SK-MEL-5 (cell line): ENCODE data around the gene SERPINA4. TPM values are rescaled to one million over a fixed set of nuclear protein-coding genes. Genes with fewer than 3 reads are reported as not detected.
"Not testable (repeated sequence)": the region's sequence is repeated elsewhere in the genome, so short reads cannot be mapped to it uniquely, and the experiment has no call there.

Source experiments
- DNase-seq: peaks from one replicate; pipeline ENCODE4 v3.0.0-alpha.2; 2016; ENCODE audit warnings: low read depth, low spot score
- in situ Hi-C: cut with HindIII; loops from 2 replicates; pipeline ENCODE4 v1.10.0; 2016; ENCODE audit warnings: low sequenced_read_pairs, high pct_unique_total_duplicates, low pct_unique_long_range_greater_than_20kb
- total RNA-seq: library from RNA; depleted of rRNA; stranded (reverse); fragments of >200 nt; shearing (Covaris generic); gene quantifications from 2 replicates; pipeline ENCODE4 v1.2.3, GENCODE V29; 2014

Gene SERPINA4
- total RNA-seq, 1 experiment from 2014 or later: not detected

- in situ Hi-C loops: no loop called here
- no peak for DNase-seq
These were observed 37.2 kb downstream of the SERPINA4 start for GRCh38 chr14:94598506-94598815.

GRCh38 chr14:94598816-94599655 is 37.8 kb downstream of the SERPINA4 start:
- peak; percentile 99 for DNase-seq
- in situ Hi-C loops: no loop called here

GRCh38 chr14:94599656-94600004 is 38.4 kb downstream of the SERPINA4 start:
- in situ Hi-C loops: no loop called here
- no peak for DNase-seq

GRCh38 chr14:94600148-94600545 is 38.9 kb downstream of the SERPINA4 start:
- no peak for DNase-seq

GRCh38 chr14:94601884-94602391 is 40.7 kb downstream of the SERPINA4 start:
- no peak for DNase-seq
- in situ Hi-C loops: no loop called here

More at GRCh38 chr14:94600148-94600545, 38.9 kb downstream of the SERPINA4 start:
- in situ Hi-C loops: no loop called here

- no peak for DNase-seq
- in situ Hi-C loops: no loop called here
These were observed 41.5 kb downstream of the SERPINA4 start for GRCh38 chr14:94602722-94603121.

GRCh38 chr14:94605361-94605760 is 44.1 kb downstream of the SERPINA4 start:
- no peak for DNase-seq
- in situ Hi-C loops: no loop called here

GRCh38 chr14:94608966-94609365 is 47.7 kb downstream of the SERPINA4 start:
- in situ Hi-C loops: not testable (repeated sequence)

GRCh38 chr14:94611179-94611578 is 49.9 kb downstream of the SERPINA4 start:
- no peak for DNase-seq
- in situ Hi-C loops: no loop called here

More at GRCh38 chr14:94608966-94609365, 47.7 kb downstream of the SERPINA4 start:
- not testable (repeated sequence) for DNase-seq

- peak; percentile 75 for DNase-seq
- in situ Hi-C loops: no loop called here
These were observed 50.9 kb downstream of the SERPINA4 start, which contains the start of gene SERPINA3 for GRCh38 chr14:94612174-94612573. Gene SERPINA3 (plus strand): TSS chr14:94612391. CDS start chr14:94614442, 2,051 bp downstream.

GRCh38 chr14:94612580-94613554 is 51.6 kb downstream of the SERPINA4 start:
- in situ Hi-C loops: no loop called here
- DNase-seq: no peak

- no peak for DNase-seq
- in situ Hi-C loops: no loop called here
These were observed 52.7 kb downstream of the SERPINA4 start for GRCh38 chr14:94613720-94614644.

GRCh38 chr14:94614802-94615201 is 53.6 kb downstream of the SERPINA4 start:
- no peak for DNase-seq
- in situ Hi-C loops: no loop called here

- in situ Hi-C loops: no loop called here
- no peak for DNase-seq
These were observed 54.0 kb downstream of the SERPINA4 start for GRCh38 chr14:94615254-94615653.

- DNase-seq: no peak
- in situ Hi-C loops: no loop called here
These were observed 54.8 kb downstream of the SERPINA4 start for GRCh38 chr14:94615823-94616570.

GRCh38 chr14:94617366-94617941 is 56.2 kb downstream of the SERPINA4 start:
- in situ Hi-C loops: no loop called here
- no peak for DNase-seq
